Liver (tissue), 3 donors: ENCODE measurements around the gene ALPK3.

Source experiments
- EGR1 ChIP-seq, 2 donors: IDR thresholded peaks; 2 replicates each; pipeline ENCODE4 v1.6.1; 2016 to 2018; ENCODE audit warnings: antibody characterized with exemption in 2 of 2, low read depth in 2 of 2
- GABPA ChIP-seq, 2 donors: IDR thresholded peaks in 1 of 2; conservative IDR thresholded peaks in 1 of 2; 2 replicates each; pipeline ENCODE4 v1.6.1; 2016; ENCODE audit warnings: antibody characterized with exemption in 2 of 2, mild to moderate bottlenecking in 1 of 2, moderate library complexity in 1 of 2
- JUND ChIP-seq, 2 donors: IDR thresholded peaks; 2 replicates each; pipeline ENCODE4 v1.6.1; 2016; ENCODE audit warnings: antibody characterized with exemption in 2 of 2
- RAD21 ChIP-seq, 2 donors: IDR thresholded peaks; 2 replicates each; pipeline ENCODE4 v1.6.1; 2016; ENCODE audit warnings: antibody characterized with exemption in 2 of 2, mild to moderate bottlenecking in 2 of 2
- RXRA ChIP-seq, 2 donors: IDR thresholded peaks; 2 replicates each; pipeline ENCODE4 v1.6.1; 2017 to 2018; ENCODE audit warnings: antibody characterized with exemption in 2 of 2, mild to moderate bottlenecking in 1 of 2
- SP1 ChIP-seq: IDR thresholded peaks from 2 replicates; pipeline ENCODE4 v1.6.1; 2018; ENCODE audit warnings: antibody characterized with exemption, mild to moderate bottlenecking
- TAF1 ChIP-seq: conservative IDR thresholded peaks from 2 replicates; pipeline ENCODE4 v1.6.1; 2016; ENCODE audit warnings: antibody characterized with exemption, mild to moderate bottlenecking
- YY1 ChIP-seq: IDR thresholded peaks from 2 replicates; pipeline ENCODE4 v1.6.1; 2016; ENCODE audit warnings: antibody characterized with exemption, mild to moderate bottlenecking
- TF ChIP-seq, protein P1 (sequence below): fragments of 150-350 bp; IDR thresholded peaks from 2 replicates; pipeline ENCODE4 v1.5.1; 2017; ENCODE audit warnings: improper control_type of control experiment, low read depth, low read length; ENCODE audit not compliant: missing input control
- TF ChIP-seq, protein P2 (sequence below): IDR thresholded peaks from 2 replicates; pipeline ENCODE4 v1.6.1; 2016; ENCODE audit warnings: antibody characterized with exemption, mild to moderate bottlenecking
- TF ChIP-seq, protein P3 (sequence below): IDR thresholded peaks from 2 replicates; pipeline ENCODE4 v1.6.1; 2016; ENCODE audit warnings: antibody characterized with exemption
- TF ChIP-seq, protein P4 (sequence below): IDR thresholded peaks from 2 replicates; pipeline ENCODE4 v1.6.1; 2016; ENCODE audit warnings: antibody characterized with exemption
- TF ChIP-seq, protein P5 (sequence below): IDR thresholded peaks from 2 replicates; pipeline ENCODE4 v1.6.1; 2016; ENCODE audit warnings: antibody characterized with exemption
- donor health status: healthy.
- donor health status: healthy.

DNA sequence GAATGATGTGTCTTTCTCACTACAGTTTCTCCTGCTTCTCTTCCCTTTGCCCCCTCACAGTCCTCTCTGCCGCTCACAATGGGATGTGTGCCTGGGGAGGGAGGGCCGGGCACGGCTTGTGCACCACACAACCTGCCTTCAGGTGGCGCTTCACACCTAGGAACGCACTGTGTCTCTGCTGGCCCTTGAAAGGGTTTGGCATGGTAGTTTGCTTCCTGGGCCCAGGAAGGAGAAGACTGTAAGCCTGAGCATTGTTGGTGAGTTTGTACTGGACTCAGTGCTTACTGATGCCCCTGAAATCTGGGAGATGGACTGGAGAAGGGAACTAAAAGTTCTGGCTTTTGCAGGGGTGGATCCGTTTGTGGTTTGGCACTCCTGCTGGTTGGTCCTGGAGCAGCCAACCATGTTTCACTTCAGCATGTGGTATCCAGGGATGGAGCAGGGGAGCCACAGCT, 9.2 kb downstream of the ALPK3 start:
- TF ChIP-seq JUND (IDR thresholded peaks at IDR 0.05) (no peak), RAD21 (IDR thresholded peaks at IDR 0.05) (peak; percentile 86 to 88), GABPA (IDR thresholded peaks at IDR 0.05 in 1 of 2, conservative IDR thresholded peaks at IDR 0.05 in 1 of 2) (no peak), YY1 (no peak), SP1 (peak; percentile 10), TAF1 (no peak), RXRA (IDR thresholded peaks at IDR 0.05) (no peak), EGR1 (IDR thresholded peaks at IDR 0.05; ENCODE audit: low read depth in 2 of 2) (no peak)
- TF ChIP-seq, protein P1, sequence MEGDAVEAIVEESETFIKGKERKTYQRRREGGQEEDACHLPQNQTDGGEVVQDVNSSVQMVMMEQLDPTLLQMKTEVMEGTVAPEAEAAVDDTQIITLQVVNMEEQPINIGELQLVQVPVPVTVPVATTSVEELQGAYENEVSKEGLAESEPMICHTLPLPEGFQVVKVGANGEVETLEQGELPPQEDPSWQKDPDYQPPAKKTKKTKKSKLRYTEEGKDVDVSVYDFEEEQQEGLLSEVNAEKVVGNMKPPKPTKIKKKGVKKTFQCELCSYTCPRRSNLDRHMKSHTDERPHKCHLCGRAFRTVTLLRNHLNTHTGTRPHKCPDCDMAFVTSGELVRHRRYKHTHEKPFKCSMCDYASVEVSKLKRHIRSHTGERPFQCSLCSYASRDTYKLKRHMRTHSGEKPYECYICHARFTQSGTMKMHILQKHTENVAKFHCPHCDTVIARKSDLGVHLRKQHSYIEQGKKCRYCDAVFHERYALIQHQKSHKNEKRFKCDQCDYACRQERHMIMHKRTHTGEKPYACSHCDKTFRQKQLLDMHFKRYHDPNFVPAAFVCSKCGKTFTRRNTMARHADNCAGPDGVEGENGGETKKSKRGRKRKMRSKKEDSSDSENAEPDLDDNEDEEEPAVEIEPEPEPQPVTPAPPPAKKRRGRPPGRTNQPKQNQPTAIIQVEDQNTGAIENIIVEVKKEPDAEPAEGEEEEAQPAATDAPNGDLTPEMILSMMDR, result peak; percentile 52
- TF ChIP-seq, protein P2, sequence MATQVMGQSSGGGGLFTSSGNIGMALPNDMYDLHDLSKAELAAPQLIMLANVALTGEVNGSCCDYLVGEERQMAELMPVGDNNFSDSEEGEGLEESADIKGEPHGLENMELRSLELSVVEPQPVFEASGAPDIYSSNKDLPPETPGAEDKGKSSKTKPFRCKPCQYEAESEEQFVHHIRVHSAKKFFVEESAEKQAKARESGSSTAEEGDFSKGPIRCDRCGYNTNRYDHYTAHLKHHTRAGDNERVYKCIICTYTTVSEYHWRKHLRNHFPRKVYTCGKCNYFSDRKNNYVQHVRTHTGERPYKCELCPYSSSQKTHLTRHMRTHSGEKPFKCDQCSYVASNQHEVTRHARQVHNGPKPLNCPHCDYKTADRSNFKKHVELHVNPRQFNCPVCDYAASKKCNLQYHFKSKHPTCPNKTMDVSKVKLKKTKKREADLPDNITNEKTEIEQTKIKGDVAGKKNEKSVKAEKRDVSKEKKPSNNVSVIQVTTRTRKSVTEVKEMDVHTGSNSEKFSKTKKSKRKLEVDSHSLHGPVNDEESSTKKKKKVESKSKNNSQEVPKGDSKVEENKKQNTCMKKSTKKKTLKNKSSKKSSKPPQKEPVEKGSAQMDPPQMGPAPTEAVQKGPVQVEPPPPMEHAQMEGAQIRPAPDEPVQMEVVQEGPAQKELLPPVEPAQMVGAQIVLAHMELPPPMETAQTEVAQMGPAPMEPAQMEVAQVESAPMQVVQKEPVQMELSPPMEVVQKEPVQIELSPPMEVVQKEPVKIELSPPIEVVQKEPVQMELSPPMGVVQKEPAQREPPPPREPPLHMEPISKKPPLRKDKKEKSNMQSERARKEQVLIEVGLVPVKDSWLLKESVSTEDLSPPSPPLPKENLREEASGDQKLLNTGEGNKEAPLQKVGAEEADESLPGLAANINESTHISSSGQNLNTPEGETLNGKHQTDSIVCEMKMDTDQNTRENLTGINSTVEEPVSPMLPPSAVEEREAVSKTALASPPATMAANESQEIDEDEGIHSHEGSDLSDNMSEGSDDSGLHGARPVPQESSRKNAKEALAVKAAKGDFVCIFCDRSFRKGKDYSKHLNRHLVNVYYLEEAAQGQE, result no peak
- TF ChIP-seq, protein P3, sequence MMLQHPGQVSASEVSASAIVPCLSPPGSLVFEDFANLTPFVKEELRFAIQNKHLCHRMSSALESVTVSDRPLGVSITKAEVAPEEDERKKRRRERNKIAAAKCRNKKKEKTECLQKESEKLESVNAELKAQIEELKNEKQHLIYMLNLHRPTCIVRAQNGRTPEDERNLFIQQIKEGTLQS, result no peak
- TF ChIP-seq, protein P4, sequence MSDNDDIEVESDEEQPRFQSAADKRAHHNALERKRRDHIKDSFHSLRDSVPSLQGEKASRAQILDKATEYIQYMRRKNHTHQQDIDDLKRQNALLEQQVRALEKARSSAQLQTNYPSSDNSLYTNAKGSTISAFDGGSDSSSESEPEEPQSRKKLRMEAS, result no peak
- TF ChIP-seq, protein P5, sequence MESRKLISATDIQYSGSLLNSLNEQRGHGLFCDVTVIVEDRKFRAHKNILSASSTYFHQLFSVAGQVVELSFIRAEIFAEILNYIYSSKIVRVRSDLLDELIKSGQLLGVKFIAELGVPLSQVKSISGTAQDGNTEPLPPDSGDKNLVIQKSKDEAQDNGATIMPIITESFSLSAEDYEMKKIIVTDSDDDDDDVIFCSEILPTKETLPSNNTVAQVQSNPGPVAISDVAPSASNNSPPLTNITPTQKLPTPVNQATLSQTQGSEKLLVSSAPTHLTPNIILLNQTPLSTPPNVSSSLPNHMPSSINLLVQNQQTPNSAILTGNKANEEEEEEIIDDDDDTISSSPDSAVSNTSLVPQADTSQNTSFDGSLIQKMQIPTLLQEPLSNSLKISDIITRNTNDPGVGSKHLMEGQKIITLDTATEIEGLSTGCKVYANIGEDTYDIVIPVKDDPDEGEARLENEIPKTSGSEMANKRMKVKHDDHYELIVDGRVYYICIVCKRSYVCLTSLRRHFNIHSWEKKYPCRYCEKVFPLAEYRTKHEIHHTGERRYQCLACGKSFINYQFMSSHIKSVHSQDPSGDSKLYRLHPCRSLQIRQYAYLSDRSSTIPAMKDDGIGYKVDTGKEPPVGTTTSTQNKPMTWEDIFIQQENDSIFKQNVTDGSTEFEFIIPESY, result no peak
